Measurements from ENCODE around the gene RNF186. TPM values are rescaled to one million over a fixed set of nuclear protein-coding genes. Genes with fewer than 3 reads are reported as not detected.
"Not testable (repeated sequence)": the region's sequence is repeated elsewhere in the genome, so short reads cannot be mapped to it uniquely, and the experiment has no call there.

Gene RNF186, protein sequence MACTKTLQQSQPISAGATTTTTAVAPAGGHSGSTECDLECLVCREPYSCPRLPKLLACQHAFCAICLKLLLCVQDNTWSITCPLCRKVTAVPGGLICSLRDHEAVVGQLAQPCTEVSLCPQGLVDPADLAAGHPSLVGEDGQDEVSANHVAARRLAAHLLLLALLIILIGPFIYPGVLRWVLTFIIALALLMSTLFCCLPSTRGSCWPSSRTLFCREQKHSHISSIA
- polyA plus RNA-seq (ENCODE audit: insufficient read length): 0.25 TPM
- long read RNA-seq, donor 1: 0 reads
- long read RNA-seq, donor 2: 0 reads
- long read RNA-seq, donor 3, partial matches to known transcripts: 0 of 1 reads
- long read RNA-seq, donor 3, other reads (novel, unspliced or antisense): 0 of 1 reads
- long read RNA-seq, donor 4: 0 reads
- long read RNA-seq, donor 5: 0 reads
- long read RNA-seq, donor 6: 0 reads
- long read RNA-seq, donor 7: 0 reads
- long read RNA-seq, donor 8: 0 reads

DNA sequence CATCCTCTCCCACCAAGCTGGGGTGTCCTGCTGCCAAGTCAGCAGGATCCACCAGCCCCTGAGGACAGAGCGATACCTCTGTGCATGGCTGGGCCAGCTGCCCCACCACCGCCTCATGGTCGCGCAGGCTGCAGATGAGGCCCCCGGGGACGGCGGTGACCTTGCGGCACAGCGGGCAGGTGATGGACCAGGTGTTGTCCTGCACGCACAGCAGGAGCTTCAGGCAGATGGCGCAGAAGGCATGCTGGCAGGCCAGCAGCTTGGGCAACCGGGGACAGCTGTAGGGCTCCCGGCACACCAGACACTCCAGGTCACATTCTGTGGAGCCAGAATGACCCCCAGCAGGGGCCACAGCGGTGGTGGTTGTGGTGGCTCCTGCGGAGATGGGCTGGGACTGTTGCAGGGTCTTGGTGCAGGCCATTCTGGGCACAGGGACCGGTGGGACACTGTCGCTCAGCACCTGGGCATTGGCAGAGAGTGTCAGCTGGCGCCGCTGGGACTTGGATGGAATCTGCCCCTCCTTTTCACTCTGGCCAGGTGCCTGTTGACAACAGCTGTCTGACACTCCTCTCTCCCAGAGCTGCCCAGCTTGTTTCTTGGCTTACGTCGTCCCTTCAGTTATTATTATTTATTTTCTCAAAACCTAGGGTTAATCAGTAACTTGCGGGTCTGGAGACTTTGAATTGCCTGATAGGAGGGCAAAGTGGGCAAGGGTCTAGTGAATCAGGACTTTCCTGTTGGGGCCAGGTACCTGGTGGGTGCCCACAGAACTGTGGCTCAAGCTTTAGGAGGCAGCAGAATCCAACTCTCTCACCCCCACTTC, at the start of gene RNF186:
RNF186 (minus strand) TSS at position 603 of the 823 bp plus-strand sequence; CDS start at position 421, 182 bp downstream.
- DNase-seq: peak; percentile 69

- no peak for DNase-seq
Observed at GRCh38 chr1:19864570-19865160, 49.6 kb upstream of the RNF186 start.

DNA sequence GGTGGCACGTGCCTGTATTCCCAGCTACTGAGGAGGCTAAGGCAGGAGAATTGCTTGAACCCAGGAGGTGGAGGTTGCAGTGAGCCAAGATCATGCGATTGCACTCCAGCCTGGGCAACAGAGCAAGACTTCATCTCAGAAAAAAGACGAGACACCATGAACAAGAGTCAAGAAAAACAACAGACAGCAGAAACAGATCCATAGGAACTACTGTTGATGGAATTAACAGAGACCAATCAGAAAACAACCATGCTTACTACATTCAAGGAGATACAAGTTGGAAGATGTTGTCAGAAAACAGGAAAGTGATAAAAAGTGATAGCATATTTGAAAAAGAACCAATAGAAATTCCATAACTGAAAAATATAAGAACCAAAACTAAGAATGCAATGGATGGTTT, 47.9 kb upstream of the RNF186 start:
- no peak for DNase-seq

GRCh38 chr1:19861842-19862530, 46.9 kb upstream of the RNF186 start:
- DNase-seq: no peak

- no peak for DNase-seq
Observed at GRCh38 chr1:19861034-19861433, 46.0 kb upstream of the RNF186 start.

GRCh38 chr1:19860418-19860817, 45.3 kb upstream of the RNF186 start:
- DNase-seq: no peak

- DNase-seq: no peak
Observed at GRCh38 chr1:19859876-19860275, 44.8 kb upstream of the RNF186 start.

- no peak for DNase-seq
Observed at GRCh38 chr1:19858893-19859292, 43.8 kb upstream of the RNF186 start.

- no peak for DNase-seq
Observed at GRCh38 chr1:19854866-19855265, 39.8 kb upstream of the RNF186 start.

GRCh38 chr1:19852036-19852435, 37.0 kb upstream of the RNF186 start:
- DNase-seq: no peak

DNA sequence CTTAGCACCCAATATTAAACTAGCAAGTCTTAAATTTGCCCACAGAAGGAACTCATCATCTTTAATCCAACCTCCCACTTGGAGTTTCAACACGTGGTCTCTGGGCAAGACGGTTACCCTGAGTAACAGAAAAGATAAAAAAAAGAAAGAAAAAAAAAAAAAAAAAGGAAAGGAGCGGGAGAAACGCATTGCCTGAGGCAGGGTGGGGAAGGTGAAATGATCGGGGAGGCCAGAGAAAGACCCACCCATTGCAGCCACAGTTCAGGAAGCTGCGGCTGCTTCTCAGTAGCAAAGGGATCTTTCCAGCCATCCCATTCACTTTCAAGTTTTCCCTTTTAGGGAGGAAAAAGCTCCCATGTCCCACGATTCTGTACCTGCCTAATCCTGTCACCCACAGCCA, 35.1 kb upstream of the RNF186 start:
- DNase-seq: no peak

- DNase-seq: not testable (repeated sequence)
Observed at GRCh38 chr1:19849307-19849706, 34.2 kb upstream of the RNF186 start.

GRCh38 chr1:19847334-19847733, 32.3 kb upstream of the RNF186 start:
- not testable (repeated sequence) for DNase-seq

DNA sequence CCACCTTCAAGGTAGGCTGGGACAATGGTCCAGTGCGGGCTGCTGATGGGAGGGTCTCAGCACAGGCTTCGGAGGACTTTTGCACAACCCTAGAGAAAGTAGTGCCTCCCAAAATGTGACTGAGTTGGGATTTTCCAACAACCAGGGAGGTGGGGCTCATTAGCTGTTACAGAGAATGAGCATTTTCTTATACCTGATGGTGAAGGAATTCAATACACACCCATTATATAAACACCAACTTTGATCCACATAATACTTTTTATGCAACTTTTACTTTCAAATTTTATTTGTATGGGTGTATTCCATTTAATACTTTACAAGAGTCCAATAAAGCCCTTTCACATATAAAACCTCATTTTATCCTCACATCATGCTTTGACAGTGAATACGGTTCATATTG, 31.3 kb upstream of the RNF186 start:
- DNase-seq: no peak

GRCh38 chr1:19845555-19845954, 30.5 kb upstream of the RNF186 start:
- no peak for DNase-seq

DNA sequence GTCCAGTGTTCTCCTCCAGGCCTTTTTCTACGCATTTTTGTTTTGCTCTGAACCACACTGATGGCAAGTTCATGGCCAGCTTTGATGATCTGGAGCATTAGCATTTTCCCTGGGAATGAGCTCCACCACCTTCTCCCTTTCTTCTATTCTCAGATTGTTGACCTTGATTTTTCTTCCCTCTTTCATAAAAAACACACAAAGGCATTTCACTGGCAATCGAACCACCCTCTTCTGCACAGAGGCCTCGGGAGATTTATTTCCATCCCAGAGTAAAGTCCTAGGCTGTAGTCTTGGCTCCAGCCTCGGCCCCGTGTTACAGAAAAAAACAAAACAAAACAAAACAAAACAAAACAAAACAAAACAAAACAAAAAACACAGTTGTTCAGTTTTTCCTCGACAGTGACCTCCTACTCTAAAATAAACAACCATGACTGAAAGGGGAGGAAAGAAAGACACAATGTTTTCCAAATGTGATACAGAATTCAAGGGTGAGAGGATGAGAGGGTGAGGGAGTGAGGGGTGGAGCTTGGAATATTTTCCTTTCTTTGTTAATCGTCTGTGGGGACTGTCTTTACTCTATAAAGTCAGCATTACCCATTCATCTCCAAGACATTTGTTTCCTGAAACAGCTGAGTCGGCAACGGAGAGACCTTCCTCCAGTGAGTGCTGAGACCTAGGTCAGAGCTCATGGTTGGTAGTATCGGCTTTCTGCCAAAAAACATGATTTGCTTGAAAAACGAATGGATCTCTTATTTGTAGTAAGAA, 29.8 kb upstream of the RNF186 start:
- DNase-seq: peak; percentile 55

GRCh38 chr1:19840228-19840627, 25.1 kb upstream of the RNF186 start:
- no peak for DNase-seq

DNA sequence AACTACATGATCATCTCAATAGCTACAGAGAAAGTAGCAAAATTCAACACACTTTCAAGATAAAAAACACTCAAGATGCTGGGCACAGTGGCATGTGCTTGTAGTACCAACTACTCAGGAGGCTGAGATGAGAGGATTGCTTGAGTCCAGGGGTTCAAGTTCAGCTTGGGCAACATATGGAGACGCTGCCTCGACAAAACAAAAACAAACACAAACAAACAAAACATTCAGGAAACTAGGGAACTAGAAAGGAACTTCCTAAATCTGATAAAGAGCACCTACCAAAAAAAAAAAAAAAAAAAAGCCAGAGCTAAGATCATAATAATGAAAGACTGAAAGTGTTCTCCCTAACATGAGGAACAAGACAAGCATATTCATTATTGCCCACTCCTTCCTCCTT, 22.8 kb upstream of the RNF186 start:
- no peak for DNase-seq

- no peak for DNase-seq
Observed at GRCh38 chr1:19835578-19835977, 20.5 kb upstream of the RNF186 start.

DNA sequence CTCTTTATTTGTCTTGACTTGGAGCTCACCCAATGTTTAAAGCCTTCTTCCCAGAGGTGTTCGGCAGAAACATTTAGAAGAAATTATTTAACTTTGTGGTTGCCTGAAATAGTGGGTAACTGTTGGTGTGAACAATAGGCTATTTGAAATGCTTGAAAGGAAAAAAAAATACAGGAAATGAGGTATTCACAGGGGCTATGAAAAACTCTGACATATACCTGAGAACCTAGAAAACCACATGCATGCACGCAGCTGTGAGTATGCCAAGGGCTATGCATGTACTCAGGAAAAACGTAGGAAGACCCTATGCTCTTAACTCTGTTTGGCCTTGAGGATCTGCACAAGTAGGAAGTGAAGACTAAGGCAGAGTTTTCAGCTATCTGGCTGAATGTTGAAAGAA, 16.4 kb upstream of the RNF186 start:
- DNase-seq: no peak

- DNase-seq: no peak
Observed at GRCh38 chr1:19828546-19828945, 13.5 kb upstream of the RNF186 start.

Measured in left kidney (tissue), 8 donors.